H1 (cell line): ENCODE data around the gene FSTL4. TPM values are rescaled to one million over a fixed set of nuclear protein-coding genes. Genes with fewer than 3 reads are reported as not detected.

Experiments
- BRCA1 ChIP-seq: IDR thresholded peaks from 2 replicates; pipeline ENCODE4 v1.6.1; 2012; ENCODE audit warnings: low read depth, low read length, improper control_type of control experiment
- CHD1 ChIP-seq: IDR thresholded peaks from 2 replicates; pipeline ENCODE4 v1.6.1; 2012; ENCODE audit warnings: low read depth, low read length, improper control_type of control experiment
- EGR1 ChIP-seq: IDR thresholded peaks from 2 replicates; pipeline ENCODE4 v1.6.1; 2011; ENCODE audit warnings: low read depth, low read length, borderline replicate concordance
- SP2 ChIP-seq: IDR thresholded peaks from 2 replicates; pipeline ENCODE4 v1.6.1; 2012; ENCODE audit warnings: mild to moderate bottlenecking, low read length, inconsistent platforms
- TCF12 ChIP-seq: IDR thresholded peaks from 2 replicates; pipeline ENCODE4 v1.6.1; 2011; ENCODE audit warnings: low read depth, mild to moderate bottlenecking, low read length
- polyA plus RNA-seq, 7 experiments: library from polyadenylated mRNA; depleted of rRNA in 3 of 7; stranded (reverse) in 5 of 7; unstranded in 2 of 7; fragments of >200 nt in 5 of 7; fragments of 200-250 nt in 2 of 7; gene quantifications; 1 replicate in 5 of 7; 2 replicates in 1 of 7; 4 replicates in 1 of 7; pipeline versions ENCODE4 v1.2.1 to v1.2.3, GENCODE V29; 2011 to 2013; ENCODE audit warnings: missing spikeins in 2 of 7, mixed read lengths in 2 of 7
- total RNA-seq: library from RNA; stranded (reverse); fragmentation: NEBNext Ultra II Directional; extraction: Animal tissue kit (Norgen Biotek cat#: 25700); gene quantifications from 2 replicates; pipeline ENCODE4 v1.2.1, GENCODE V29; 2021
- TF ChIP-seq, protein P1 (sequence below), 3 experiments: IDR thresholded peaks; 1 replicate in 2 of 3; 2 replicates in 1 of 3; pipeline versions ENCODE4 v1.5.1 to v1.6.1; 2011; ENCODE audit warnings: low read length in 3 of 3, mild to moderate bottlenecking in 3 of 3, inconsistent platforms in 2 of 3, low read depth in 1 of 3, moderate library complexity in 1 of 3; ENCODE audit not compliant: insufficient read depth in 1 of 3; ENCODE audit errors: control extremely low read depth in 1 of 3

FSTL4 gene
- total and polyA plus RNA-seq, 2 of the 8 experiments (the other 6 are each of a cell fraction or from before 2014, with no cell fraction given): 3.1 to 4.1 TPM

DNA sequence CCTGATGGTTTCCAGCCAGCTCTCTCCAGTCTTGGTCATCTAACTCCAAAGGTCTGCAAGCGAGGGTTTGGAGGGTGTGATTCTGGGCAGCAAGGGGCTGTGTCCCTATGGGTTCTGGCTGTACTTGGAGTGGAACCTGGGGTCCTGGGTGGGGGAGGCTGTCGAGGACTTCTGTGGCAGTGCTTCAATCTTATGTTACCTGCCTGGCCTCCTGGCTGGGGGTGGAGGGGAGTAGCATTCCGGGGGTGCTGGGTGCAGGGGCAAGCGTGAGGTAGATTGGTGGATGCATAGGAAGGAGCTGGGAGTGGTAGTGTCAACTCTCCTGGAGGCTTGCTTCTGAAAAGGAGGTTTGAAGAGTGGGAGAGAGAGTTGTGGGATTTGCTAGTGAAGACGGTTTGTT, 417.1 kb downstream of the FSTL4 start (continued):
- TF ChIP-seq CHD1: no peak
- TF ChIP-seq BRCA1: no peak
- TF ChIP-seq SP2: no peak
- TF ChIP-seq TCF12: no peak
- TF ChIP-seq, protein P1, sequence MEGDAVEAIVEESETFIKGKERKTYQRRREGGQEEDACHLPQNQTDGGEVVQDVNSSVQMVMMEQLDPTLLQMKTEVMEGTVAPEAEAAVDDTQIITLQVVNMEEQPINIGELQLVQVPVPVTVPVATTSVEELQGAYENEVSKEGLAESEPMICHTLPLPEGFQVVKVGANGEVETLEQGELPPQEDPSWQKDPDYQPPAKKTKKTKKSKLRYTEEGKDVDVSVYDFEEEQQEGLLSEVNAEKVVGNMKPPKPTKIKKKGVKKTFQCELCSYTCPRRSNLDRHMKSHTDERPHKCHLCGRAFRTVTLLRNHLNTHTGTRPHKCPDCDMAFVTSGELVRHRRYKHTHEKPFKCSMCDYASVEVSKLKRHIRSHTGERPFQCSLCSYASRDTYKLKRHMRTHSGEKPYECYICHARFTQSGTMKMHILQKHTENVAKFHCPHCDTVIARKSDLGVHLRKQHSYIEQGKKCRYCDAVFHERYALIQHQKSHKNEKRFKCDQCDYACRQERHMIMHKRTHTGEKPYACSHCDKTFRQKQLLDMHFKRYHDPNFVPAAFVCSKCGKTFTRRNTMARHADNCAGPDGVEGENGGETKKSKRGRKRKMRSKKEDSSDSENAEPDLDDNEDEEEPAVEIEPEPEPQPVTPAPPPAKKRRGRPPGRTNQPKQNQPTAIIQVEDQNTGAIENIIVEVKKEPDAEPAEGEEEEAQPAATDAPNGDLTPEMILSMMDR (IDR thresholded peaks at IDR 0.05; ENCODE audit: control extremely low read depth in 1 of 3, insufficient read depth in 1 of 3, low read depth in 1 of 3, low read length in 3 of 3): no peak
- TF ChIP-seq EGR1: no peak
- TF ChIP-seq, all 59 proteins: peak for 0
